ENCODE results near the gene ADAP1.

The ADAP1 gene

DNA sequence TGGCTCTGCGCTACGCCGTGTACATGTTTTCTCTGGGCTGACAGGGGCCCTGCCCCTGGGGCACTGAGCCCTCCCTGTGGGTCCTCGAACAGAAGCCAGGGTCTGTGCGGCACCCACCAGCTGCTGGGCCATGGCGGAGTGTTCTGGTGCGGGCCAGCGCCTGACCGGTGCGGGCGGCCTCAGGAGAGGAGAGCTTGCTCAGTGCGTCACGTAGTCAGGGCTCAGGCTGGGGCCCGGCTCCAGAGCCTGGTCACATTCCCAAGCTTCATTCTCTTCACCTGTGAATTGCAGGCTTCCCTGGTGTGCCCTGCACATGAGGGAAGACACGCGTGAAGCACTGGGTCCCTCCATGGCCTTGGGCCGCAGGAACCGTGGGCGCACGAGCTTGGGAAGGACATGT, 62.7 kb downstream of the ADAP1 start:
- H3K27me3 ChIP-seq (ENCODE audit: insufficient read depth, low read length): no peaks in the 10 kb centered on the region
- H3K36me3 ChIP-seq (ENCODE audit: insufficient read depth, low read length): peaks cover 72% of the 10 kb centered on the region
- H3K9me2 ChIP-seq (ENCODE audit: low read depth, low read length): no peaks in the 10 kb centered on the region
- no peaks in the 10 kb centered on the region for H3K4me1 ChIP-seq (ENCODE audit: insufficient read depth, low read length, severe bottlenecking)
- no peak overlapping the region for H3K9ac ChIP-seq (ENCODE audit: low read length)
- no peaks in the 10 kb centered on the region for H4K20me1 ChIP-seq (ENCODE audit: insufficient read depth, low read length)
- H3F3A ChIP-seq (ENCODE audit: insufficient read depth, low read length): no peaks in the 10 kb centered on the region
- no peak overlapping the region for H2AFZ ChIP-seq (ENCODE audit: low read length)
- no peak overlapping the region for H3K4me3 ChIP-seq (ENCODE audit: low read depth, low read length, poor library complexity, severe bottlenecking)
- TF ChIP-seq, protein P1, sequence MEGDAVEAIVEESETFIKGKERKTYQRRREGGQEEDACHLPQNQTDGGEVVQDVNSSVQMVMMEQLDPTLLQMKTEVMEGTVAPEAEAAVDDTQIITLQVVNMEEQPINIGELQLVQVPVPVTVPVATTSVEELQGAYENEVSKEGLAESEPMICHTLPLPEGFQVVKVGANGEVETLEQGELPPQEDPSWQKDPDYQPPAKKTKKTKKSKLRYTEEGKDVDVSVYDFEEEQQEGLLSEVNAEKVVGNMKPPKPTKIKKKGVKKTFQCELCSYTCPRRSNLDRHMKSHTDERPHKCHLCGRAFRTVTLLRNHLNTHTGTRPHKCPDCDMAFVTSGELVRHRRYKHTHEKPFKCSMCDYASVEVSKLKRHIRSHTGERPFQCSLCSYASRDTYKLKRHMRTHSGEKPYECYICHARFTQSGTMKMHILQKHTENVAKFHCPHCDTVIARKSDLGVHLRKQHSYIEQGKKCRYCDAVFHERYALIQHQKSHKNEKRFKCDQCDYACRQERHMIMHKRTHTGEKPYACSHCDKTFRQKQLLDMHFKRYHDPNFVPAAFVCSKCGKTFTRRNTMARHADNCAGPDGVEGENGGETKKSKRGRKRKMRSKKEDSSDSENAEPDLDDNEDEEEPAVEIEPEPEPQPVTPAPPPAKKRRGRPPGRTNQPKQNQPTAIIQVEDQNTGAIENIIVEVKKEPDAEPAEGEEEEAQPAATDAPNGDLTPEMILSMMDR (IDR thresholded peaks at IDR 0.05; ENCODE audit: low read length): no peak
- no peak for TF ChIP-seq EZH2 (IDR thresholded peaks at IDR 0.05; ENCODE audit: borderline replicate concordance, low read length)
- no peak overlapping the region for H3K27ac ChIP-seq (ENCODE audit: low read depth, low read length, poor library complexity, severe bottlenecking)
- H3K79me2 ChIP-seq (ENCODE audit: insufficient read depth, low read length): no peaks in the 10 kb centered on the region
- no peaks in the 10 kb centered on the region for H3K9me3 ChIP-seq (ENCODE audit: low read length)
- no peak overlapping the region for H3K4me2 ChIP-seq (ENCODE audit: low read length)

DNA sequence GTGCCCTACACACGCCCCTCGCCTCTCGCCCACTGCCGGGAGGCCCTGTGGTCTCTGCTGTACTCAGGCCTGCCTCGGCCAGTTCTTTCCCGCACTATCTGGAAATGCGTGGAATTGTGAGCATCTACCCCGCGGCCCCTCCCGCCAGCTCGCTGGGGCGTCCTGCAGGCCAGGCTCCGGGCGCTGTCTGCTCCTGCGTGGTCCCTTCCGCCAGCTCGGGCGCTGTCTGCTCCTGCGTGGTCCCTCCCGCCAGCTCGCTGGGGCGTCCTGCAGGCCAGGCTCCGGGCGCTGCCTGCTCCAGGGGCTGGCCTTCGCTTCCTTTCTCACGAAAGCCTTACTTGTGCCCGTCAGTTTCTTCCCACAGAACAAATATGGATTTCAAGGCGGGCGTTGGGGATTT, 63.2 kb downstream of the ADAP1 start:
- Histone ChIP-seq H3K9me2 (ENCODE audit: low read depth, low read length) (no peaks in the 10 kb centered on the region), H3K9me3 (ENCODE audit: low read length) (no peaks in the 10 kb centered on the region), H3K27ac (ENCODE audit: low read depth, low read length, poor library complexity, severe bottlenecking) (no peak overlapping the region), H3K27me3 (ENCODE audit: insufficient read depth, low read length) (no peaks in the 10 kb centered on the region), H3K36me3 (ENCODE audit: insufficient read depth, low read length) (peaks cover 70% of the 10 kb centered on the region), H3K4me2 (ENCODE audit: low read length) (no peak overlapping the region), H3K9ac (ENCODE audit: low read length) (no peak overlapping the region), H2AFZ (ENCODE audit: low read length) (no peak overlapping the region), H3K79me2 (ENCODE audit: insufficient read depth, low read length) (no peaks in the 10 kb centered on the region), H3K4me1 (ENCODE audit: insufficient read depth, low read length, severe bottlenecking) (no peaks in the 10 kb centered on the region), H3K4me3 (ENCODE audit: low read depth, low read length, poor library complexity, severe bottlenecking) (no peak overlapping the region), H4K20me1 (ENCODE audit: insufficient read depth, low read length) (no peaks in the 10 kb centered on the region), H3F3A (ENCODE audit: insufficient read depth, low read length) (no peaks in the 10 kb centered on the region)
- TF ChIP-seq, protein P1 (IDR thresholded peaks at IDR 0.05; ENCODE audit: low read length): no peak
- no peak for TF ChIP-seq EZH2 (IDR thresholded peaks at IDR 0.05; ENCODE audit: borderline replicate concordance, low read length)

DNA sequence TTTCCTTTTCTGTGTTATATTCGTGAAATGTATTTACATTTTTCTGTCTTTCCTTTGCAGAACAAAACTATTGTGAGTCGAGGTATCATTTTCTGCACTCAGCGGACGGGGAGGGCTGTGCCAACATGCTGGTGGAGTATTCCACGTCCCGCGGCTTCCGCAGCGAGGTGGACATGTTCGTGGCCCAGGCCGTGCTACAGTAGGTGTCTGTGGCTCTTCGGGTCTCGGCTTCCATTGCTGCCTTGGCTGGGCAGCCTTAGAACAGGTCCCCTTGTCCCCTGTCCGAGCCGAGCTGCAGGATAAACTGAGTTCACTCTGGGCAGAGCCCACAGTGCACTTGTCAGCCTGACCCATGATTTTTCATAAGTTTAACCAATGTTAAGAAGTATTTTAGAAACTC, 63.6 kb downstream of the ADAP1 start:
- Histone ChIP-seq H3K4me2 (ENCODE audit: low read length) (no peak overlapping the region), H3K27me3 (ENCODE audit: insufficient read depth, low read length) (no peaks in the 10 kb centered on the region), H3K9ac (ENCODE audit: low read length) (no peak overlapping the region), H4K20me1 (ENCODE audit: insufficient read depth, low read length) (no peaks in the 10 kb centered on the region), H3K4me1 (ENCODE audit: insufficient read depth, low read length, severe bottlenecking) (no peaks in the 10 kb centered on the region), H3K9me2 (ENCODE audit: low read depth, low read length) (no peaks in the 10 kb centered on the region), H3K36me3 (ENCODE audit: insufficient read depth, low read length) (peaks cover 65% of the 10 kb centered on the region), H3K79me2 (ENCODE audit: insufficient read depth, low read length) (no peaks in the 10 kb centered on the region), H3F3A (ENCODE audit: insufficient read depth, low read length) (no peaks in the 10 kb centered on the region), H2AFZ (ENCODE audit: low read length) (no peak overlapping the region), H3K9me3 (ENCODE audit: low read length) (no peaks in the 10 kb centered on the region), H3K4me3 (ENCODE audit: low read depth, low read length, poor library complexity, severe bottlenecking) (no peak overlapping the region), H3K27ac (ENCODE audit: low read depth, low read length, poor library complexity, severe bottlenecking) (no peak overlapping the region)
- TF ChIP-seq, protein P1 (IDR thresholded peaks at IDR 0.05; ENCODE audit: low read length): no peak
- no peak for TF ChIP-seq EZH2 (IDR thresholded peaks at IDR 0.05; ENCODE audit: borderline replicate concordance, low read length)
